IMR-90 (cell line): ENCODE data around the gene BEST1.

Experiments used
- BHLHE40 ChIP-seq: fragments of 150-350 bp; IDR thresholded peaks from 2 replicates; pipeline ENCODE4 v1.6.1; 2016; ENCODE audit warnings: mild to moderate bottlenecking, low read depth, low read length
- CEBPB ChIP-seq: IDR thresholded peaks from 2 replicates; pipeline ENCODE4 v1.6.1; 2012; ENCODE audit warnings: low read depth, low read length, improper control_type of control experiment
- CHD1 ChIP-seq: IDR thresholded peaks from 2 replicates; pipeline ENCODE4 v1.6.1; 2012; ENCODE audit warnings: low read depth, low read length, improper control_type of control experiment
- MAFK ChIP-seq: IDR thresholded peaks from 2 replicates; pipeline ENCODE4 v1.6.1; 2012; ENCODE audit warnings: low read depth, low read length, improper control_type of control experiment
- MXI1 ChIP-seq: IDR thresholded peaks from 2 replicates; pipeline ENCODE4 v1.6.1; 2012; ENCODE audit warnings: low read depth, mild to moderate bottlenecking, low read length, moderate library complexity, borderline replicate concordance
- POLR2A ChIP-seq: IDR thresholded peaks from 2 replicates; pipeline ENCODE4 v1.6.1; 2012; ENCODE audit warnings: mild to moderate bottlenecking, low read depth, low read length
- RCOR1 ChIP-seq: IDR thresholded peaks from 2 replicates; pipeline ENCODE4 v1.6.1; 2012; ENCODE audit warnings: mild to moderate bottlenecking, low read length, improper control_type of control experiment; ENCODE audit not compliant: insufficient replicate concordance
- RFX5 ChIP-seq: IDR thresholded peaks from 2 replicates; pipeline ENCODE4 v1.8.0; 2012; ENCODE audit warnings: low read depth, mild to moderate bottlenecking, low read length, moderate library complexity
- SMC3 ChIP-seq: fragments of 150-350 bp; IDR thresholded peaks from 2 replicates; pipeline ENCODE4 v1.6.1; 2016; ENCODE audit warnings: low read depth, mild to moderate bottlenecking, antibody characterized with exemption, low read length, moderate library complexity
- USF2 ChIP-seq: fragments of 150-350 bp; IDR thresholded peaks from 2 replicates; pipeline ENCODE4 v1.6.1; 2017; ENCODE audit warnings: mild to moderate bottlenecking, antibody characterized with exemption, low read length, low read depth
- TF ChIP-seq, protein P1 (sequence below): conservative IDR thresholded peaks from 2 replicates; pipeline ENCODE4 v1.5.1; 2012; ENCODE audit warnings: mild to moderate bottlenecking, low read depth, low read length, improper control_type of control experiment
- TF ChIP-seq, protein P2 (sequence below): fragments of 150-350 bp; IDR thresholded peaks from 2 replicates; pipeline ENCODE4 v1.6.1; 2016; ENCODE audit warnings: low read depth, mild to moderate bottlenecking, low read length, moderate library complexity, borderline replicate concordance

DNA sequence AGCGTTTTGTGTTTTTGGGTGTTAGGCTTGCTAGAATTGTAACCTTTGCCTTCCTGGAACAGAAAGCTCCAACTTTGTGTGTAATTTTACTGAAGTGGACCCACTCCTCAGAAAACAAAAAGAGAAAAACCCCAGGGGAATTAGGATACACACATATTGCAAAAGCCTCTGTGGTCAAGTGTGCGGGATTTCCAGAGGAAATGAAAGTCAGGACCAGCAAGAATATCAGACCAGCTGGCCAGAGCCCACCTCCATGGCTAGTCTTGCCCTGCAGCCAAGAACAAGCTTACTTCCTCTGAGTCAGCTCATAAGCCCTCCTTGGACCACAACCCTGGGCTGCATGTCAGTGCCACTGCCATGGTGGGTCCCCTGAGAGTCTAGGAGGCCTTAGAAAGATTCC lies 54.3 kb downstream of the BEST1 start:
- TF ChIP-seq, protein P1, sequence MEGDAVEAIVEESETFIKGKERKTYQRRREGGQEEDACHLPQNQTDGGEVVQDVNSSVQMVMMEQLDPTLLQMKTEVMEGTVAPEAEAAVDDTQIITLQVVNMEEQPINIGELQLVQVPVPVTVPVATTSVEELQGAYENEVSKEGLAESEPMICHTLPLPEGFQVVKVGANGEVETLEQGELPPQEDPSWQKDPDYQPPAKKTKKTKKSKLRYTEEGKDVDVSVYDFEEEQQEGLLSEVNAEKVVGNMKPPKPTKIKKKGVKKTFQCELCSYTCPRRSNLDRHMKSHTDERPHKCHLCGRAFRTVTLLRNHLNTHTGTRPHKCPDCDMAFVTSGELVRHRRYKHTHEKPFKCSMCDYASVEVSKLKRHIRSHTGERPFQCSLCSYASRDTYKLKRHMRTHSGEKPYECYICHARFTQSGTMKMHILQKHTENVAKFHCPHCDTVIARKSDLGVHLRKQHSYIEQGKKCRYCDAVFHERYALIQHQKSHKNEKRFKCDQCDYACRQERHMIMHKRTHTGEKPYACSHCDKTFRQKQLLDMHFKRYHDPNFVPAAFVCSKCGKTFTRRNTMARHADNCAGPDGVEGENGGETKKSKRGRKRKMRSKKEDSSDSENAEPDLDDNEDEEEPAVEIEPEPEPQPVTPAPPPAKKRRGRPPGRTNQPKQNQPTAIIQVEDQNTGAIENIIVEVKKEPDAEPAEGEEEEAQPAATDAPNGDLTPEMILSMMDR, result no peak
- TF ChIP-seq RFX5 (no peak), CHD1 (no peak), MXI1 (no peak), POLR2A (no peak), MAFK (no peak), USF2 (no peak), RCOR1 (no peak), SMC3 (no peak), CEBPB (0 out of 2 replicates have a peak, but pooled peaks have one; percentile 21), BHLHE40 (no peak)
- TF ChIP-seq, protein P2, sequence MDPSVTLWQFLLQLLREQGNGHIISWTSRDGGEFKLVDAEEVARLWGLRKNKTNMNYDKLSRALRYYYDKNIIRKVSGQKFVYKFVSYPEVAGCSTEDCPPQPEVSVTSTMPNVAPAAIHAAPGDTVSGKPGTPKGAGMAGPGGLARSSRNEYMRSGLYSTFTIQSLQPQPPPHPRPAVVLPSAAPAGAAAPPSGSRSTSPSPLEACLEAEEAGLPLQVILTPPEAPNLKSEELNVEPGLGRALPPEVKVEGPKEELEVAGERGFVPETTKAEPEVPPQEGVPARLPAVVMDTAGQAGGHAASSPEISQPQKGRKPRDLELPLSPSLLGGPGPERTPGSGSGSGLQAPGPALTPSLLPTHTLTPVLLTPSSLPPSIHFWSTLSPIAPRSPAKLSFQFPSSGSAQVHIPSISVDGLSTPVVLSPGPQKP, result no peak
